SH-SY5Y (cell line): ENCODE results near the gene CMPK2.

Experiments used
- GATA2 ChIP-seq: IDR thresholded peaks from 2 replicates; pipeline ENCODE4 v1.6.1; 2011; ENCODE audit warnings: mild to moderate bottlenecking, low read depth, low read length
- GATA3 ChIP-seq: IDR thresholded peaks from 2 replicates; pipeline ENCODE4 v1.6.1; 2011; ENCODE audit warnings: low read depth, mild to moderate bottlenecking, low read length, moderate library complexity

GRCh38 chr2:6913415-6914157 lies 47.9 kb upstream of the CMPK2 start:
- TF ChIP-seq GATA2 = no peak
- TF ChIP-seq GATA3 = no peak
